ENCODE data around the gene RAD51B.

- no peak for TF ChIP-seq CTCF (IDR thresholded peaks at IDR 0.05)
- TF ChIP-seq POLR2A (IDR thresholded peaks at IDR 0.05), result no peak
Observed at GRCh38 chr14:68535404-68536017, 715.9 kb downstream of the RAD51B start.

All from thyroid gland (tissue), 4 donors.